Muscle layer of duodenum (tissue), 2 donors: ENCODE measurements around the gene BRAP.
"Not testable (repeated sequence)": the region's sequence is repeated elsewhere in the genome, so short reads cannot be mapped to it uniquely, and the experiment has no call there.

Experiments used
- H3K27ac ChIP-seq: one replicate; pipeline ENCODE4 v1.7.0; 2013; ENCODE audit warnings: mild to moderate bottlenecking, low read length
- H3K27me3 ChIP-seq: one replicate; pipeline ENCODE4 v1.7.0; 2013; ENCODE audit warnings: low read depth, mild to moderate bottlenecking, control low read depth, low read length
- H3K36me3 ChIP-seq, 2 donors: one replicate each; pipeline ENCODE4 v1.7.0; 2013; ENCODE audit warnings: low read length in 2 of 2, control low read depth in 1 of 2, mild to moderate bottlenecking in 1 of 2; ENCODE audit not compliant: insufficient read depth in 2 of 2, control insufficient read depth in 1 of 2
- H3K4me1 ChIP-seq, 2 donors: one replicate each; pipeline ENCODE4 v1.7.0; 2013; ENCODE audit warnings: low read length in 2 of 2, mild to moderate bottlenecking in 2 of 2, control low read depth in 1 of 2, moderate library complexity in 1 of 2; ENCODE audit not compliant: insufficient read depth in 2 of 2, control insufficient read depth in 1 of 2
- H3K4me3 ChIP-seq, 2 donors: one replicate each; pipeline ENCODE4 v1.7.0; 2013; ENCODE audit warnings: low read length in 2 of 2, low read depth in 1 of 2, mild to moderate bottlenecking in 1 of 2
- H3K9me3 ChIP-seq, 2 donors: one replicate each; pipeline ENCODE4 v1.7.0; 2013; ENCODE audit warnings: low read length in 2 of 2, control low read depth in 1 of 2, mild to moderate bottlenecking in 1 of 2; ENCODE audit not compliant: control insufficient read depth in 1 of 2
- donor health status: healthy.

BRAP gene

DNA sequence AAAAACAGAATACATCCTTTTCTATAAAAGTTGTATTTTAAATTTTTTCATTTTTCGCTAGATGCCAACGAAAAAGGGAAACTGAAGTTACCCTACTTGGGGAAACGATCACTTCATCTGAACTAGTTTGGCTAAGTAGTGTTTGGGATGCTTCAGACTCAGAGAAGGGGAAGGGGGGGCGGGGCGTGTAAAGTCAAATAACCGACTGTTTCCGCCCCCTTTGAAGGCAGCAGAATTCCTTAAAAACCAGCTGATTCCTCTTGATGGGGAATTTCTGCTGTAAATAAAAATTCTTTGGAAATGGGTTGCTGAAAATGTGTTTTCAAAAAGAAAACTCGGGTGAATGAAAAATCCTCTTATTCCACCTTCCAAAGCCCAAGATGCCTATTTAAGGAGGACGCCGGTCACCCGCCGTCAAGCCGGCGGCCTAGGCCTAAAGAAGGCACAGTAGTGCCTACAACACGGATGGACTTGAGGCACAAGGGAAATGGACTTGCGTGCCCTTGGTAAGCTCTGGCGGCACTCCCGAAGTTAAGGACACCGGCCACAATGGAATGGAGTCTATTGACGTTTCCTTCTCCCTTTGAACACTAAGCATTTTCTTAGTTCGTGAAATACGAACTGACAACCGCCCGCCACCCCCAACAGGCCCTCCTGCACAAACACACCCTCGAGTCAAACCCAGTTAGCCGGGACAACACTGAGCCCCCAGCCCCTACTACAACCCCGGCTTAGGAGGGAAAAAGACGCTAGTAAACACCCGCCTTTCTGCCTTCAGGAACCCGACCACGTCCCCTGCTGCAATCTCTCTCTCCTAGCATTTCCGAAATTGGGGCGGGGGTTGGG, 88.5 kb downstream of the BRAP start:
- H3K27ac ChIP-seq = peak overlapping the region; percentile 83
- peaks cover 6 to 34% of the 10 kb centered on the region in 2 donors for H3K4me1 ChIP-seq
- peaks cover 0 to 15% of the 10 kb centered on the region in 2 donors for H3K36me3 ChIP-seq
- H3K9me3 ChIP-seq = no peaks in the 10 kb centered on the region
- H3K4me3 ChIP-seq = peak overlapping the region; percentile 81 to 96
- H3K27me3 ChIP-seq = no peaks in the 10 kb centered on the region

GRCh38 chr12:111595341-111595835, 90.4 kb downstream of the BRAP start:
- Histone ChIP-seq H3K36me3 (peaks cover 0 to 15% of the 10 kb centered on the region in 2 donors), H3K4me1 (peaks cover 6 to 34% of the 10 kb centered on the region in 2 donors)

More at GRCh38 chr12:111595341-111595835, 90.4 kb downstream of the BRAP start:
- H3K9me3 ChIP-seq, H3K4me3 ChIP-seq, H3K27ac ChIP-seq, H3K27me3 ChIP-seq: not testable (repeated sequence)
